Osteocyte (in vitro differentiated cells): ENCODE measurements around the gene RAP1GAP2. TPM values are rescaled to one million over a fixed set of nuclear protein-coding genes. Genes with fewer than 3 reads are reported as not detected.

Experiments used
- DNase-seq: peaks from one replicate; pipeline ENCODE4 v3.0.0; 2021; ENCODE audit warnings: mixed read lengths; ENCODE audit not compliant: unreplicated experiment; ENCODE audit errors: extremely low spot score
- H3K27ac Mint-ChIP-seq: one replicate; pipeline ENCODE4 v1.8.0; 2021; ENCODE audit warnings: mild to moderate bottlenecking, mixed read lengths; ENCODE audit not compliant: unreplicated experiment
- H3K27me3 Mint-ChIP-seq: one replicate; pipeline ENCODE4 v1.8.0; 2021; ENCODE audit warnings: mixed read lengths; ENCODE audit not compliant: unreplicated experiment
- H3K36me3 Mint-ChIP-seq: one replicate; pipeline ENCODE4 v1.8.0; 2021; ENCODE audit warnings: mixed read lengths; ENCODE audit not compliant: unreplicated experiment
- H3K4me1 Mint-ChIP-seq: one replicate; pipeline ENCODE4 v1.8.0; 2021; ENCODE audit warnings: mixed read lengths; ENCODE audit not compliant: unreplicated experiment
- H3K4me3 Mint-ChIP-seq: one replicate; pipeline ENCODE4 v1.8.0; 2021; ENCODE audit warnings: mild to moderate bottlenecking, moderate library complexity, mixed read lengths; ENCODE audit not compliant: unreplicated experiment
- H3K9me3 Mint-ChIP-seq: one replicate; pipeline ENCODE4 v1.8.0; 2021; ENCODE audit warnings: mixed read lengths; ENCODE audit not compliant: unreplicated experiment
- CTCF ChIP-seq: fragments of 200-600 bp; sonication (generic); IDR thresholded peaks from 2 replicates; pipeline ENCODE4 v1.5.0; 2021; ENCODE audit warnings: antibody characterized with exemption, mild to moderate bottlenecking, moderate library complexity
- total RNA-seq: library from RNA; stranded (reverse); gene quantifications from 2 replicates; pipeline ENCODE4 v1.2.1, GENCODE V29; 2021

RAP1GAP2 gene
- total RNA-seq, 1 donor from 2014 or later = 6.3 TPM

GRCh38 chr17:3033248-3033640 is 237.0 kb downstream of the RAP1GAP2 start:
- H3K4me3 Mint-ChIP-seq = no peak overlapping the region
- no peaks in the 10 kb centered on the region for H3K27me3 Mint-ChIP-seq
- H3K4me1 Mint-ChIP-seq = peaks cover 4% of the 10 kb centered on the region
- TF ChIP-seq CTCF = no peak
- DNase-seq = no peak
- no peaks in the 10 kb centered on the region for H3K36me3 Mint-ChIP-seq
- no peak overlapping the region for H3K27ac Mint-ChIP-seq
- no peaks in the 10 kb centered on the region for H3K9me3 Mint-ChIP-seq

- H3K9me3 Mint-ChIP-seq = no peaks in the 10 kb centered on the region
- H3K4me3 Mint-ChIP-seq = no peak overlapping the region
- no peaks in the 10 kb centered on the region for H3K27me3 Mint-ChIP-seq
- peak; percentile 78 for DNase-seq
- H3K4me1 Mint-ChIP-seq = peaks cover 4% of the 10 kb centered on the region
- H3K27ac Mint-ChIP-seq = no peak overlapping the region
- TF ChIP-seq CTCF = no peak
- H3K36me3 Mint-ChIP-seq = no peaks in the 10 kb centered on the region
These were observed 237.7 kb downstream of the RAP1GAP2 start for GRCh38 chr17:3033741-3034577.

GRCh38 chr17:3034578-3034920 is 238.3 kb downstream of the RAP1GAP2 start:
- no peaks in the 10 kb centered on the region for H3K9me3 Mint-ChIP-seq
- DNase-seq = peak; percentile 76
- H3K36me3 Mint-ChIP-seq = no peaks in the 10 kb centered on the region
- peaks cover 4% of the 10 kb centered on the region for H3K4me1 Mint-ChIP-seq
- H3K27ac Mint-ChIP-seq = no peak overlapping the region
- no peak overlapping the region for H3K4me3 Mint-ChIP-seq
- TF ChIP-seq CTCF = no peak
- H3K27me3 Mint-ChIP-seq = no peaks in the 10 kb centered on the region

- TF ChIP-seq CTCF = no peak
- no peak overlapping the region for H3K4me3 Mint-ChIP-seq
- no peaks in the 10 kb centered on the region for H3K9me3 Mint-ChIP-seq
- no peak overlapping the region for H3K27ac Mint-ChIP-seq
- no peaks in the 10 kb centered on the region for H3K36me3 Mint-ChIP-seq
- peaks cover 3% of the 10 kb centered on the region for H3K27me3 Mint-ChIP-seq
- peak; percentile 77 for DNase-seq
- no peaks in the 10 kb centered on the region for H3K4me1 Mint-ChIP-seq
These were observed 239.2 kb downstream of the RAP1GAP2 start for GRCh38 chr17:3035256-3035967.

- no peak for DNase-seq
- Mint-ChIP-seq H3K4me3 (no peak overlapping the region), H3K4me1 (no peaks in the 10 kb centered on the region), H3K27ac (no peak overlapping the region), H3K36me3 (no peaks in the 10 kb centered on the region), H3K27me3 (peaks cover 3% of the 10 kb centered on the region), H3K9me3 (no peaks in the 10 kb centered on the region)
- TF ChIP-seq CTCF = no peak
These were observed 239.7 kb downstream of the RAP1GAP2 start for GRCh38 chr17:3035968-3036280.
